GM12878 (cell line): Measurements from ENCODE around the gene FAM81A. TPM values are rescaled to one million over a fixed set of nuclear protein-coding genes. Genes with fewer than 3 reads are reported as not detected.
A peak's percentile ranks its signal among the peaks of the same experiment; 100 is the strongest.

ENCODE experiments used
- ATAC-seq: fragments of 200-7000 bp; cut with Tn5 transposase; 3 replicates; pipeline ENCODE4 v1.9.1; 2020; ENCODE audit warnings: mild to moderate bottlenecking, moderate library complexity
- BruUV-seq: library from RNA; stranded (reverse); fragments of 400-500 nt; replicated peaks from 2 replicates; lab custom pipeline; 2021; lab: Mats Ljungman, UMichigan
- CTCF ChIA-PET: fragments of 300-600 bp; sonication (Branson Sonifier 250); formaldehyde crosslinking; extraction: SDS; loops from one replicate; lab custom pipeline; 2021; ENCODE audit warnings: inconsistent platforms; lab: Yijun Ruan, JAX
- POLR2A ChIA-PET: fragments of 350-600 bp; formaldehyde crosslinking; extraction: SDS; loops from one replicate; lab custom pipeline; 2021; ENCODE audit warnings: inconsistent platforms; lab: Charles Lee
- RAD21 ChIA-PET: fragments of 300-600 bp; sonication (Branson Sonifier 250); formaldehyde crosslinking; loops from one replicate; lab custom pipeline; 2023; ENCODE audit warnings: antibody characterized with exemption; ENCODE audit not compliant: unreplicated experiment; lab: Charles Lee
- SMC1A ChIA-PET: fragments of 300-600 bp; sonication (Branson Sonifier 250); formaldehyde crosslinking; loops from one replicate; lab custom pipeline; 2023; ENCODE audit not compliant: unreplicated experiment, uncharacterized antibody; lab: Charles Lee
- DNase-seq: peaks from one replicate; pipeline ENCODE4 v3.0.0-alpha.2; 2011; ENCODE audit warnings: low read depth, low spot score
- FAIRE-seq: peaks from 3 replicates; lab custom pipeline; 2011; peaks lifted over from hg19 to GRCh38; lab: Jason Lieb, UNC
- H2AFZ ChIP-seq: 2 replicates; pipeline ENCODE4 v1.6.0; 2011; ENCODE audit warnings: low read depth, low read length, control low read depth; ENCODE audit not compliant: control insufficient read depth
- H3K27ac ChIP-seq: 2 replicates; pipeline ENCODE4 v1.5.1; 2011; ENCODE audit warnings: control low read depth; ENCODE audit not compliant: control insufficient read depth, insufficient read depth
- H3K27me3 ChIP-seq, 2 experiments: replicated peaks in 1 of 2; 2 replicates each; pipeline versions ENCODE4 v1.6.0 to v1.6.1; 2011; ENCODE audit warnings: low read length in 1 of 2; ENCODE audit not compliant: control insufficient read depth in 2 of 2, insufficient read depth in 2 of 2
- H3K36me3 ChIP-seq, 2 experiments: 2 replicates each; pipeline ENCODE4 v1.5.1; 2011; ENCODE audit warnings: low read length in 1 of 2; ENCODE audit not compliant: control insufficient read depth in 2 of 2, insufficient read depth in 2 of 2
- H3K4me1 ChIP-seq: 2 replicates; pipeline ENCODE4 v1.6.1; 2011; ENCODE audit warnings: mild to moderate bottlenecking, low read length, moderate library complexity, mixed read lengths; ENCODE audit not compliant: control insufficient read depth, insufficient read depth
- H3K4me2 ChIP-seq: 2 replicates; pipeline ENCODE4 v1.6.0; 2011; ENCODE audit warnings: control low read depth; ENCODE audit not compliant: control insufficient read depth, insufficient read depth
- H3K4me3 ChIP-seq: fragments of 200-600 bp; sonication (generic); 2 replicates; pipeline ENCODE4 v1.5.1; 2016
- H3K79me2 ChIP-seq: 2 replicates; pipeline ENCODE4 v1.6.0; 2011; ENCODE audit warnings: low read length; ENCODE audit not compliant: control insufficient read depth, insufficient read depth
- H3K9ac ChIP-seq: 2 replicates; pipeline ENCODE4 v1.8.0; 2011; ENCODE audit warnings: low read length, control low read depth, mixed read lengths; ENCODE audit not compliant: control insufficient read depth, insufficient read depth
- H3K9me3 ChIP-seq: replicated peaks from 3 replicates; pipeline ENCODE4 v1.5.1; 2011; ENCODE audit warnings: mild to moderate bottlenecking, low read length; ENCODE audit not compliant: control insufficient read depth, insufficient read depth
- H4K20me1 ChIP-seq: 2 replicates; pipeline ENCODE4 v1.6.0; 2011; ENCODE audit not compliant: control insufficient read depth, insufficient read depth
- CHD2 ChIP-seq: IDR thresholded peaks from 2 replicates; pipeline ENCODE4 v1.6.1; 2011; ENCODE audit warnings: low read depth, low read length, improper control_type of control experiment, borderline replicate concordance
- NFXL1 ChIP-seq: fragments of 450-650 bp; IDR thresholded peaks from 2 replicates; pipeline ENCODE4 v1.6.1; 2017; ENCODE audit warnings: antibody characterized with exemption, mild to moderate bottlenecking, borderline replicate concordance
- RUNX3 ChIP-seq: IDR thresholded peaks from 2 replicates; pipeline ENCODE4 v1.6.1; 2012; ENCODE audit warnings: low read length, inconsistent platforms
- WGBS: methylation state at CpG from one replicate; pipeline ENCODE4 v1.1.6; 2016; ENCODE audit warnings: low lambda C conversion rate; ENCODE audit not compliant: insufficient replicate concordance, insufficient coverage; ENCODE audit errors: missing lambda C conversion rate; 5-methylcytosine and 5-hydroxymethylcytosine counted together
- in situ Hi-C: fragments of 300-500 bp; cut with MboI; formaldehyde crosslinking; loops from 9 replicates; pipeline ENCODE4 v1.14.3; 2018; ENCODE audit warnings: mixed read lengths
- intact Hi-C: fragments of 100-400 bp; cut with micrococcal nuclease; formaldehyde crosslinking; loops from one replicate; pipeline ENCODE4 v1.14.2; 2022; ENCODE audit not compliant: unreplicated experiment
- polyA plus RNA-seq, 11 experiments: library from polyadenylated mRNA; depleted of rRNA in 4 of 11; unstranded in 6 of 11; stranded (reverse) in 5 of 11; fragments of >200 nt; fragmentation: Nextera tagmentation in 4 of 11; fragmentation: Illumina TruSeq in 1 of 11; extraction: Ambion mirVana in 4 of 11; extraction: Trizol in 1 of 11; gene quantifications; 1 replicate in 1 of 11; 2 replicates in 10 of 11; pipeline versions ENCODE4 v1.2.1 to v1.2.3, GENCODE V29; 2011 to 2016; ENCODE audit warnings: inconsistent platforms in 2 of 11, missing spikeins in 2 of 11, low read depth in 1 of 11
- total RNA-seq, 4 experiments: library from RNA; depleted of rRNA in 3 of 4; stranded (reverse); fragments of >200 nt in 3 of 4; fragmentation: Illumina TruSeq in 1 of 4; extraction: Trizol in 1 of 4; gene quantifications; 2 replicates each; pipeline versions ENCODE4 v1.2.1 to v1.2.3, GENCODE V29; 2013 to 2021
- TF ChIP-seq, protein P1 (sequence below): IDR thresholded peaks from 2 replicates; pipeline ENCODE4 v1.6.1; 2012; ENCODE audit warnings: mild to moderate bottlenecking, low read depth, low read length

Gene FAM81A
- total and polyA plus RNA-seq, 10 of the 15 experiments (the other 5 are each of a cell fraction or from before 2014, with no cell fraction given): 0.18 to 34.5 (median 16.2) TPM

DNA sequence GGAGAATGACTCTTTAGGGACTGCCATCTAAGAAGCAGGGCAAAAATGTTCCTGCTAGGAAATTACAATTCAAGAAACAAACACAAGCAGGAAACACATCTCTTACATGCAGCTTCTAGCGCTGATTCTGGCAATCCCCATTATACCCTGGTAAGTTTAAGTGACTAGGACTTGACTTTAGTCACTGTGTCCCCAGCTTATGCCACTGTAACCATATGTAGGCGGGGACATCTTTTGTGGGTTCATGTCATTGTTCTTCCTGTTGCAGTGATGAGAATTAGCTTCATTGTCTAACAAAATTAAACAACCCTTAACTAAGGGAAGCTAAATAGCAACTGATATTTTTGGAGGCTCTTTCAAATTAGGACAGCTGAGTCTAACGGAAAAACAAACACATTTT lies 17.9 kb upstream of the FAM81A start:
- no TSS peak for BruUV-seq
- TF ChIP-seq RUNX3 (peak; percentile 56), CHD2 (no peak)
- RAD21 ChIA-PET: interaction anchor here (0.6 kb wide), 1 partner anchor 402 kb away, joined by 3 read pairs; no protein-coding TSS in a partner anchor
- ATAC-seq (peak; percentile 63), DNase-seq (no peak), FAIRE-seq (no peak)
- in situ Hi-C loops: no loop called here
- POLR2A ChIA-PET: no interaction called here
- intact Hi-C loops: no loop called here
- Histone ChIP-seq H3K4me1 (peaks cover 10% of the 10 kb centered on the region; the same call in 1 of the 2 replicates), H4K20me1 (no peaks in the 10 kb centered on the region), H3K9me3 (no peaks in the 10 kb centered on the region), H3K27ac (no peak overlapping the region), H2AFZ (no peak overlapping the region; the same call in 1 of the 2 replicates), H3K36me3 (no peaks in the 10 kb centered on the region), H3K9ac (no peak overlapping the region), H3K27me3 (no peaks in the 10 kb centered on the region), H3K4me3 (no peak overlapping the region), H3K4me2 (peak overlapping the region; percentile 27; the same call in 1 of the 2 replicates), H3K79me2 (no peaks in the 10 kb centered on the region)
- CTCF ChIA-PET: interaction anchor here (1.3 to 2.5 kb wide), 3 partner anchors 11 to 163 kb away, joined by 3 to 7 read pairs (median 4); no protein-coding TSS in a partner anchor
- SMC1A ChIA-PET: interaction anchor here (1.1 to 1.3 kb wide), 2 partner anchors 9 to 38 kb away, joined by 3 to 4 read pairs; no protein-coding TSS in a partner anchor
- WGBS: 14% methylated on average over 3 of the region's 3 CpGs

DNA sequence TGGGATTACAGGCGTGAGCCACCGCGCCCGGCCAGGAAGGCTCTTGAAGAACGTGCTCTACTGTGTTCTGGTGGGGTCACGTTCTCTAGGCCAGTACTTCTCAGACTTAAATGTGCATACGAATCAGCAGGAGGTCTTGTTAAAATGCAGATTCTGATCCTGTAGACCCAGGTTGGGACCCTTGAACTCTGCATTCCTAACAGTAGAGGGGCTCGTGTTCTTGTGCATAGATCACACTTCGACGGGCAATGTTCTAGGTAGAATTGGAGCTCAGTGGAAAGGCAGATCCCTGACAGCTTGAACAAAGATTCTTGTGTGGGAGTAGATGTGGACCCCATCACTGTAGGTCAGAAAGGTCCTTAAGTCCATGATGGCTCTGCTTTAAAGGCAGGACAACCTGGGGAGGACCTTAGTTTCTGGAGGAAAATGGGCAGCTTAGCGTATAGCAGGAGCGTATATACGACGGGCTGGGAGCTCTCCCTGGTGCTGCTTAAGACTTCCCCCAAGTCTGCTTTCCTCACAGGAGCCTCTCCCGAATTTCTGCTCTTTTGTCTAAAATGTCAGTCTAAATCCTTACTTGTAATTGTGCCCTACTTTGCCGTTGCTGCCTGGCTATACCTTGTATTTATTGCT lies 16.9 kb upstream of the FAM81A start:
- H3K36me3 ChIP-seq: no peaks in the 10 kb centered on the region
- FAIRE-seq: no peak
- no peaks in the 10 kb centered on the region for H3K9me3 ChIP-seq
- no TSS peak for BruUV-seq
- 76% methylated on average over 11 of the region's 16 CpGs for WGBS
- no peak overlapping the region for H2AFZ ChIP-seq
- no peak overlapping the region for H3K27ac ChIP-seq
- peaks cover 10% of the 10 kb centered on the region; the same call in 1 of the 2 replicates for H3K4me1 ChIP-seq
- no peak for TF ChIP-seq NFXL1
- TF ChIP-seq, protein P1, sequence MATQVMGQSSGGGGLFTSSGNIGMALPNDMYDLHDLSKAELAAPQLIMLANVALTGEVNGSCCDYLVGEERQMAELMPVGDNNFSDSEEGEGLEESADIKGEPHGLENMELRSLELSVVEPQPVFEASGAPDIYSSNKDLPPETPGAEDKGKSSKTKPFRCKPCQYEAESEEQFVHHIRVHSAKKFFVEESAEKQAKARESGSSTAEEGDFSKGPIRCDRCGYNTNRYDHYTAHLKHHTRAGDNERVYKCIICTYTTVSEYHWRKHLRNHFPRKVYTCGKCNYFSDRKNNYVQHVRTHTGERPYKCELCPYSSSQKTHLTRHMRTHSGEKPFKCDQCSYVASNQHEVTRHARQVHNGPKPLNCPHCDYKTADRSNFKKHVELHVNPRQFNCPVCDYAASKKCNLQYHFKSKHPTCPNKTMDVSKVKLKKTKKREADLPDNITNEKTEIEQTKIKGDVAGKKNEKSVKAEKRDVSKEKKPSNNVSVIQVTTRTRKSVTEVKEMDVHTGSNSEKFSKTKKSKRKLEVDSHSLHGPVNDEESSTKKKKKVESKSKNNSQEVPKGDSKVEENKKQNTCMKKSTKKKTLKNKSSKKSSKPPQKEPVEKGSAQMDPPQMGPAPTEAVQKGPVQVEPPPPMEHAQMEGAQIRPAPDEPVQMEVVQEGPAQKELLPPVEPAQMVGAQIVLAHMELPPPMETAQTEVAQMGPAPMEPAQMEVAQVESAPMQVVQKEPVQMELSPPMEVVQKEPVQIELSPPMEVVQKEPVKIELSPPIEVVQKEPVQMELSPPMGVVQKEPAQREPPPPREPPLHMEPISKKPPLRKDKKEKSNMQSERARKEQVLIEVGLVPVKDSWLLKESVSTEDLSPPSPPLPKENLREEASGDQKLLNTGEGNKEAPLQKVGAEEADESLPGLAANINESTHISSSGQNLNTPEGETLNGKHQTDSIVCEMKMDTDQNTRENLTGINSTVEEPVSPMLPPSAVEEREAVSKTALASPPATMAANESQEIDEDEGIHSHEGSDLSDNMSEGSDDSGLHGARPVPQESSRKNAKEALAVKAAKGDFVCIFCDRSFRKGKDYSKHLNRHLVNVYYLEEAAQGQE: peak; percentile 73
- no peak overlapping the region for H3K9ac ChIP-seq
- ChIA-PET CTCF (interaction anchor here (2.5 kb wide), 1 partner anchor 80 kb away, joined by 7 read pairs; no protein-coding TSS in a partner anchor), SMC1A (interaction anchor here (1.0 kb wide), 1 partner anchor 11 kb away, joined by 3 read pairs; no protein-coding TSS in a partner anchor), POLR2A (no interaction called here), RAD21 (no interaction called here)
- no peak for ATAC-seq
- in situ Hi-C loops (no loop called here), intact Hi-C loops (no loop called here)
- H3K79me2 ChIP-seq: no peaks in the 10 kb centered on the region
- no peaks in the 10 kb centered on the region for H3K27me3 ChIP-seq
- no peak overlapping the region for H3K4me3 ChIP-seq
- H4K20me1 ChIP-seq: no peaks in the 10 kb centered on the region
- H3K4me2 ChIP-seq: no peak overlapping the region
- DNase-seq: no peak
